ENCODE data around the gene SLC26A9. TPM values are rescaled to one million over a fixed set of nuclear protein-coding genes. Genes with fewer than 3 reads are reported as not detected.

The SLC26A9 gene
- total and polyA plus RNA-seq, 10 of the 15 experiments (the other 5 are each of a cell fraction or from before 2014, with no cell fraction given): 0.09 to 0.40 (median 0.17) TPM

- Histone ChIP-seq H3K4me1 (ENCODE audit: control insufficient read depth, insufficient read depth, low read length) (no peaks in the 10 kb centered on the region), H3K4me2 (ENCODE audit: control insufficient read depth, insufficient read depth) (no peak overlapping the region), H3K27ac (ENCODE audit: control insufficient read depth, insufficient read depth) (no peak overlapping the region), H3K79me2 (ENCODE audit: control insufficient read depth, insufficient read depth, low read length) (no peaks in the 10 kb centered on the region), H3K36me3 (ENCODE audit: control insufficient read depth in 2 of 2, insufficient read depth in 2 of 2, low read length in 1 of 2) (no peaks in the 10 kb centered on the region), H3K27me3 (replicated peaks in 1 of 2; ENCODE audit: control insufficient read depth in 2 of 2, insufficient read depth in 2 of 2, low read length in 1 of 2) (peaks cover 3 to 6% of the 10 kb centered on the region in 2 experiments; a peak in 3 of 4 replicates), H3K9me3 (replicated peaks; ENCODE audit: control insufficient read depth, insufficient read depth, low read length) (no peaks in the 10 kb centered on the region), H2AFZ (ENCODE audit: control insufficient read depth, low read depth, low read length) (no peak overlapping the region), H3K9ac (ENCODE audit: control insufficient read depth, insufficient read depth, low read length) (no peak overlapping the region), H4K20me1 (ENCODE audit: control insufficient read depth, insufficient read depth) (peaks cover 2% of the 10 kb centered on the region; the same call in 1 of the 2 replicates), H3K4me3 (no peak overlapping the region)
- FAIRE-seq (no peak), DNase-seq (ENCODE audit: low read depth, low spot score) (no peak), ATAC-seq (no peak)
- RAD21 ChIA-PET (ENCODE audit: unreplicated experiment): no interaction called here
- intact Hi-C loops (cut with micrococcal nuclease; ENCODE audit: unreplicated experiment) (no loop called here), in situ Hi-C loops (cut with MboI) (no loop called here)
- CTCF ChIA-PET: interaction anchor here (1.2 to 1.5 kb wide), 2 partner anchors 48 to 138 kb away, joined by 3 to 5 read pairs; no protein-coding TSS in a partner anchor
- 49% methylated on average over 19 of the region's 19 CpGs for WGBS (ENCODE audit: insufficient coverage, insufficient replicate concordance, low lambda C conversion rate, missing lambda C conversion rate)
- POLR2A ChIA-PET: no interaction called here
- TF ChIP-seq CBX3 (IDR thresholded peaks at IDR 0.05; ENCODE audit: borderline replicate concordance, low read depth) (no peak), RAD21 (IDR thresholded peaks at IDR 0.05; ENCODE audit: insufficient read depth, low read depth, low read length) (no peak), BCL3 (IDR thresholded peaks at IDR 0.05; ENCODE audit: borderline replicate concordance, insufficient read depth, low read depth, low read length, poor library complexity, severe bottlenecking) (no peak), POLR2AphosphoS5 (IDR thresholded peaks at IDR 0.05; ENCODE audit: low read length) (no peak), KAT2A (conservative IDR thresholded peaks at IDR 0.05; ENCODE audit: control insufficient read depth, low read depth, low read length) (no peak), CBFB (IDR thresholded peaks at IDR 0.05; ENCODE audit: low read depth) (no peak), EED (IDR thresholded peaks at IDR 0.05; ENCODE audit: low read depth) (no peak)
- BruUV-seq (replicated peaks): no TSS peak
- SMC1A ChIA-PET (ENCODE audit: uncharacterized antibody, unreplicated experiment): interaction anchor here (0.9 kb wide), 1 partner anchor 89 kb away, joined by 3 read pairs; no protein-coding TSS in a partner anchor
Observed at GRCh38 chr1:205929496-205930194, 13.6 kb downstream of the SLC26A9 start.
